HCT116 (cell line): Measurements from ENCODE around the gene GPRC5C. TPM values are rescaled to one million over a fixed set of nuclear protein-coding genes. Genes with fewer than 3 reads are reported as not detected.
"Not testable (repeated sequence)": the region's sequence is repeated elsewhere in the genome, so short reads cannot be mapped to it uniquely, and the experiment has no call there.

Source experiments
- ATAC-seq: fragments of 200-7000 bp; cut with Tn5 transposase; 2 replicates; pipeline ENCODE4 v1.9.1; 2020; ENCODE audit warnings: mild to moderate bottlenecking, moderate library complexity
- BruUV-seq: library from RNA; stranded (reverse); fragments of 400-500 nt; replicated peaks from 2 replicates; lab custom pipeline; 2021; lab: Mats Ljungman, UMichigan
- CTCF ChIA-PET: fragments of 300-600 bp; sonication (Branson Sonifier 250); formaldehyde crosslinking; loops from one replicate; lab custom pipeline; 2021; ENCODE audit warnings: antibody characterized with exemption; lab: Charles Lee
- POLR2A ChIA-PET: fragments of 300-600, 350-600 bp; sonication (Branson Sonifier 250); formaldehyde crosslinking; loops from one replicate; lab custom pipeline; 2021; ENCODE audit warnings: antibody characterized with exemption; lab: Charles Lee
- RAD21 ChIA-PET, 2 experiments: fragments of 300-600 bp; sonication (Branson Sonifier 250); formaldehyde crosslinking; loops; one replicate each; lab custom pipeline; 2023; ENCODE audit warnings: low total read pairs in 2 of 2; ENCODE audit not compliant: uncharacterized antibody in 2 of 2, unreplicated experiment in 2 of 2, low non-redundant PET in 1 of 2; lab: Charles Lee
- DNase-seq: peaks from one replicate; pipeline ENCODE4 v3.0.0-alpha.2; 2010; ENCODE audit warnings: low read depth, low spot score
- H2AFZ ChIP-seq: fragments of 200-600 bp; shearing (Covaris generic), sonication (generic); 2 replicates; pipeline ENCODE4 v1.6.1; 2017; ENCODE audit warnings: low read depth, mixed run types, mixed read lengths, antibody characterized with exemption, low read length; ENCODE audit not compliant: poor library complexity, severe bottlenecking
- H3K27ac ChIP-seq: 2 replicates; pipeline ENCODE4 v1.5.1; 2012; ENCODE audit warnings: low read depth, low read length
- H3K27me3 ChIP-seq: fragments of 200-600 bp; sonication (generic); 2 replicates; pipeline ENCODE4 v1.6.1; 2016; ENCODE audit warnings: mixed run types, low read length, mixed read lengths; ENCODE audit not compliant: insufficient read depth
- H3K36me3 ChIP-seq, 2 experiments: fragments of 200-500 bp in 1 of 2; fragments of 200-600 bp in 1 of 2; sonication (Bioruptor generic) in 1 of 2; sonication (generic) in 1 of 2; 2 replicates each; pipeline versions ENCODE4 v1.5.1 to v1.6.1; 2014 to 2016; ENCODE audit warnings: low read length in 2 of 2, inconsistent platforms in 1 of 2, mixed read lengths in 1 of 2, mixed run types in 1 of 2; ENCODE audit not compliant: insufficient read depth in 2 of 2, control insufficient read depth in 1 of 2
- H3K4me1 ChIP-seq, 2 experiments: fragments of 200-600 bp in 1 of 2; sonication (generic) in 1 of 2; 2 replicates each; pipeline versions ENCODE4 v1.5.1 to v1.6.1; 2012 to 2017; ENCODE audit warnings: low read length in 2 of 2, inconsistent platforms in 1 of 2, mild to moderate bottlenecking in 1 of 2, mixed read lengths in 1 of 2, mixed run types in 1 of 2, moderate library complexity in 1 of 2; ENCODE audit not compliant: insufficient read depth in 2 of 2, control insufficient read depth in 1 of 2
- H3K4me2 ChIP-seq: fragments of 200-600 bp; sonication (generic); 2 replicates; pipeline ENCODE4 v1.6.1; 2017; ENCODE audit warnings: mixed run types, low read length, mixed read lengths
- H3K4me3 ChIP-seq, 2 experiments: fragments of 200-600 bp in 1 of 2; sonication (generic) in 1 of 2; replicated peaks in 1 of 2; 2 replicates each; pipeline ENCODE4 v1.5.1; 2011 to 2016; ENCODE audit warnings: low read length in 2 of 2, control low read depth in 1 of 2, low read depth in 1 of 2, mild to moderate bottlenecking in 1 of 2, mixed read lengths in 1 of 2, mixed run types in 1 of 2
- H3K79me2 ChIP-seq: fragments of 200-600 bp; sonication (generic); 2 replicates; pipeline ENCODE4 v1.6.1; 2017; ENCODE audit warnings: mild to moderate bottlenecking, mixed run types, low read length, moderate library complexity, mixed read lengths; ENCODE audit not compliant: insufficient read depth
- H3K9ac ChIP-seq: fragments of 200-600 bp; sonication (generic); 2 replicates; pipeline ENCODE4 v1.6.1; 2016; ENCODE audit warnings: low read length, mixed read lengths
- H3K9me2 ChIP-seq: fragments of 200-600 bp; sonication (generic), shearing (Covaris generic); 2 replicates; pipeline ENCODE4 v1.6.1; 2017; ENCODE audit warnings: mixed run types, mild to moderate bottlenecking, moderate library complexity; ENCODE audit not compliant: insufficient read depth
- H3K9me3 ChIP-seq, 2 experiments: fragments of 200-500 bp in 1 of 2; fragments of 200-600 bp in 1 of 2; sonication (Bioruptor generic) in 1 of 2; sonication (generic) in 1 of 2; 2 replicates each; pipeline ENCODE4 v1.6.1; 2014 to 2017; ENCODE audit warnings: low read length in 2 of 2, mixed read lengths in 2 of 2, inconsistent platforms in 1 of 2, low read depth in 1 of 2, mild to moderate bottlenecking in 1 of 2, mixed run types in 1 of 2, moderate library complexity in 1 of 2; ENCODE audit not compliant: control insufficient read depth in 1 of 2, insufficient read depth in 1 of 2
- H4K20me1 ChIP-seq: fragments of 200-600 bp; sonication (generic), shearing (Covaris generic); 2 replicates; pipeline ENCODE4 v1.6.1; 2017; ENCODE audit warnings: mixed run types, mild to moderate bottlenecking, moderate library complexity; ENCODE audit not compliant: insufficient read depth
- EZH2 ChIP-seq: fragments of 200-600 bp; sonication (generic); IDR thresholded peaks from 2 replicates; pipeline ENCODE4 v1.6.1; 2017; ENCODE audit warnings: antibody characterized with exemption, mixed run types
- EZH2phosphoT487 ChIP-seq: fragments of 200-600 bp; IDR thresholded peaks from 2 replicates; pipeline ENCODE4 v1.6.1; 2018; ENCODE audit warnings: antibody characterized with exemption, borderline replicate concordance
- RAD21 ChIP-seq: IDR thresholded peaks from 2 replicates; pipeline ENCODE4 v1.6.1; 2012; ENCODE audit warnings: low read depth, mild to moderate bottlenecking
- SRF ChIP-seq: IDR thresholded peaks from 2 replicates; pipeline ENCODE4 v1.6.1; 2012; ENCODE audit warnings: low read depth
- ZFX ChIP-seq: fragments of 450-650 bp; IDR thresholded peaks from 2 replicates; pipeline ENCODE4 v1.6.1; 2017
- ZNF274 ChIP-seq: fragments of 200-500 bp; sonication (Bioruptor generic); IDR thresholded peaks from 2 replicates; pipeline ENCODE4 v1.6.1; 2014; ENCODE audit warnings: mild to moderate bottlenecking, low read depth, low read length, inconsistent platforms
- intact Hi-C: fragments of 100-400 bp; cut with micrococcal nuclease; formaldehyde crosslinking; loops from 2 replicates; pipeline ENCODE4 v1.10.0; 2022
- total RNA-seq: library from RNA; stranded (reverse); gene quantifications from one replicate; pipeline ENCODE4 v1.2.1, GENCODE V29; 2021; ENCODE audit not compliant: unreplicated experiment
- TF ChIP-seq, protein P1 (sequence below): IDR thresholded peaks from 2 replicates; pipeline ENCODE4 v1.6.1; 2011; ENCODE audit warnings: mild to moderate bottlenecking, low read length, moderate library complexity; ENCODE audit not compliant: insufficient replicate concordance; ENCODE audit errors: extremely low read depth

Gene GPRC5C
- total RNA-seq, 1 experiment from 2014 or later, result 54.4 TPM

DNA sequence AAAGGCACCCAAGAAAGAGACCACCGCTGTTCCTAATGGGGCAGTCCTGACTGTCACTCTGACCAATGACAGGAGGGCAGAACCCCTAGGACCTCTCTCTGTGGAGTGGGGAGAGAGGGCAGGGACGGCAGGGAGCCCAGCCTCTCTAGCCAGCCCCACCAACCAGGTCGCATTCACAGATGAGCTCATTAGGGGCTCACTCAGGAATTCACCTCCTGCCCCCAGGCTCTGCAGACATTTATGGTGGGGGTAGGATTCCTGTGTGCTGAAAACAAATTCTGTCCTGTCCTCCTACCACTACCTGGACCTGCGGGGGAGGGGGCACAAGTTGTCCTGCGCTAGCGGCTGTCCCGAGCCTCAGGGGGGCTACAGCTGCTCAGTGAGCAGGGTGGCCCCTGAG lies 27.7 kb upstream of the GPRC5C start (continued):
- TF ChIP-seq ZNF274 (no peak), EZH2phosphoT487 (no peak), EZH2 (no peak), ZFX (no peak), SRF (no peak)
- TF ChIP-seq, protein P1, sequence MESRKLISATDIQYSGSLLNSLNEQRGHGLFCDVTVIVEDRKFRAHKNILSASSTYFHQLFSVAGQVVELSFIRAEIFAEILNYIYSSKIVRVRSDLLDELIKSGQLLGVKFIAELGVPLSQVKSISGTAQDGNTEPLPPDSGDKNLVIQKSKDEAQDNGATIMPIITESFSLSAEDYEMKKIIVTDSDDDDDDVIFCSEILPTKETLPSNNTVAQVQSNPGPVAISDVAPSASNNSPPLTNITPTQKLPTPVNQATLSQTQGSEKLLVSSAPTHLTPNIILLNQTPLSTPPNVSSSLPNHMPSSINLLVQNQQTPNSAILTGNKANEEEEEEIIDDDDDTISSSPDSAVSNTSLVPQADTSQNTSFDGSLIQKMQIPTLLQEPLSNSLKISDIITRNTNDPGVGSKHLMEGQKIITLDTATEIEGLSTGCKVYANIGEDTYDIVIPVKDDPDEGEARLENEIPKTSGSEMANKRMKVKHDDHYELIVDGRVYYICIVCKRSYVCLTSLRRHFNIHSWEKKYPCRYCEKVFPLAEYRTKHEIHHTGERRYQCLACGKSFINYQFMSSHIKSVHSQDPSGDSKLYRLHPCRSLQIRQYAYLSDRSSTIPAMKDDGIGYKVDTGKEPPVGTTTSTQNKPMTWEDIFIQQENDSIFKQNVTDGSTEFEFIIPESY, result no peak

DNA sequence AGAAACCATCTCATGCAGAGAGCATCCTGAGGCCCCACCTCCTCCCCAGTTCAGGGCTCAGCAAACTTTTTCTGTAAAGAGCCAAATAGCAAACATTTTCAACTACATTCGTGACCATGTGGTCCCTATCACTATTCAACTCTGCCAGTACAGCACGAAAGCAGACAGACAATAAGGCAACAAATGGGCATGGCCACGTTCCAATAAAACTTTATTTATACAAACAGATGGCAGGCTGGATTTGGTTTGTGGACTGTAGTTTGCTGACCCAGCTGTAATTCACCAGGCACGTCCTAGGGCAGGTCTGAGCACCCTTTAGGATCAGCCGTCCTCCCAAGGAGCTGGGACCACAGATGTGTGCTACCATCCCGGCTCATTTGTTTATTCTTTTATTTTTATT lies 27.1 kb upstream of the GPRC5C start:
- ATAC-seq (no peak), DNase-seq (no peak)
- no peak overlapping the region for H2AFZ ChIP-seq
- H4K20me1 ChIP-seq, result no peaks in the 10 kb centered on the region
- ChIA-PET POLR2A (no interaction called here), RAD21 (no interaction called here), CTCF (interaction anchor here (1.1 to 2.5 kb wide), 2 partner anchors 12 to 25 kb away, joined by 3 to 7 read pairs; no protein-coding TSS in a partner anchor)
- H3K27me3 ChIP-seq, result no peaks in the 10 kb centered on the region
- no peak overlapping the region for H3K4me2 ChIP-seq
- BruUV-seq, result no TSS peak
- no peaks in the 10 kb centered on the region for H3K79me2 ChIP-seq
- H3K27ac ChIP-seq, result no peak overlapping the region
- no peak overlapping the region for H3K9ac ChIP-seq
- H3K9me2 ChIP-seq, result no peaks in the 10 kb centered on the region
- no peaks in the 10 kb centered on the region for H3K9me3 ChIP-seq
- intact Hi-C loops, result no loop called here
- no peak overlapping the region for H3K4me3 ChIP-seq
- peaks cover 0 to 15% of the 10 kb centered on the region in 2 experiments; a peak in 2 of 4 replicates for H3K4me1 ChIP-seq
- no peaks in the 10 kb centered on the region for H3K36me3 ChIP-seq
- TF ChIP-seq RAD21, result no peak
- TF ChIP-seq, all 23 proteins: peak for 0

DNA sequence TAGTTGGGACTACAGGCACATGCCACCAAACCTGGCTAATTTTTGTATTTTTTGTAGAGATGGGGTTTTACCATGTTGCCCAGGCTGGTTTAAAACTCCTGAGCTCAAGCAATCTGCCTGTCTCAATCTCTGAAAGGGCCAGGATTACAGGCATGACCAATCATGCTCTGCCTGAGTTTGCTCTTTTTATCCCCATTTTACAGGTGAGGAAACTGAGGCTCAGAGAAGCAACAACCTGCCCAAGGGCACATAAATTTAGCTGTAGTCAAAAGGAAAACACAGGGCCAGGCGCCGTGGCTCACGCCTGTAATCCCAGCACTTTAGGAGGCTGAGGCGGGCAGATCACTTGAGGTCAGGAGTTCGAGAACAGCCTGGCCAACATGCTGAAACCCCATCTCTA lies 26.6 kb upstream of the GPRC5C start:
- H3K9ac ChIP-seq, intact Hi-C loops, H3K27me3 ChIP-seq, DNase-seq, H3K9me3 ChIP-seq, ATAC-seq, H3K4me2 ChIP-seq, H3K9me2 ChIP-seq, BruUV-seq, H3K27ac ChIP-seq, RAD21 ChIA-PET, H3K4me3 ChIP-seq, H4K20me1 ChIP-seq, POLR2A ChIA-PET, H2AFZ ChIP-seq, H3K79me2 ChIP-seq, H3K36me3 ChIP-seq: not testable (repeated sequence)
- CTCF ChIA-PET, result interaction anchor here (1.1 to 2.5 kb wide), 2 partner anchors 11 to 26 kb away, joined by 3 to 7 read pairs; no protein-coding TSS in a partner anchor
- peaks cover 0 to 19% of the 10 kb centered on the region in 2 experiments; a peak in 2 of 4 replicates for H3K4me1 ChIP-seq
